ENCODE data around the gene SYNPO.

Gene SYNPO

DNA sequence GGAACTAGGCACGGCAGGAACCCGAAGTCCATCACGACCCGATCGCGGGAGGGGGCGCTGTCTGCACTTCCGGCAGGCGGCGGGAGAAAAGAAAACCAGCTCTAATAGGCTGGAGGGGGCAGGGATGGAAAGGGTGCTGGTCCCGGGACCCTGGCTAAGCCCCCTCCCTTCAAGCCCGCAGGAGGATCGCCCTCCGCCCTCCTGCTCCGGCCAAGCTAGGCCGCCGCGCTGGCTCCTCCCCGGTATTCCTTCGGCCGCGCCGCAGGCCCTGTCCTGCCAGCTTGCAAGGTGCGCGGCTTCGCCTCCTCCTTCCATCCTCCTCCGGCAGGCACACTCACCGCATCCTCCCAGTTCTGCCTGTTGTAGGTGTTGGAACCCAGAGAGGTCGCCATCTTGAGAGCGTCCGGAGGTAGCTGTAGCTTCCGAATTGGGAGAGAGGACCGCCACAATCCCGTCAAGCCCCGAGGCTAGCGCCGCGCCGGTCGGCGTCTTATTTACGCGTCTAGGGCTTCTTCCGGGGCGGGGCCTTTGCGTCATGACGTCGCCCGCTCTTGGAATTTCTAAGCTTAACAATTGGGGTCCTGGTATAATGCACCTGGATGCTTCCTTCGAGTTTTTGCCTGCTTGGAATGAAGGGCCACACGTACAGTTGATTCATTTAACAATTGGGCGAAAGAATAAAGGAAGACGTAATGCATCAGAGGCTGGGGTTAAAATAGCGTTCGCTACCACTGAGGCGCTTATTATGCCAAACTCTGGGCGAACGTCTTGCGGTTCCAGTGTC lies 60.3 kb downstream of the SYNPO start, which contains the start of gene RBM22:
Gene RBM22, minus strand, starts transcription at position 469 of the 784 bp plus-strand sequence. Its CDS starts 77 bp downstream, at position 392.
- peak; percentile 94 for DNase-seq

DNA sequence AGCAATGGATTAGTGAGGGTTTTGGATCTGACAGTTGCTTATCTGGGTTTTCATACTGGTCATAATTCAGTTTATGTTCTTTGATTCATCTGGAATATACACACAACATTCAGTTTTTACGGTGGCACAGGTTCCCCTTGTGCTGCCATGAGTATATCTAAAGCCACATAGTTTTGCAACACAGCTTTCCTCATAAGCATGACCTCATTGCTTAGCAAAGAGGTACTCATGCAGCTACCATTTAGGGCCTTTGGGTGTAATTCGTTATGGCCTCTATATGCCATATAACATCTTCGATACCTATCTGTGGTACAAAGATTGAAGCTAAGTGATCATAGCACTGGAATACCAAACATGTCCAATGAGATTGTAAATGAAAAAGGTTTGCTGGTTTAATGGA lies 63.3 kb downstream of the SYNPO start:
- DNase-seq, result no peak

DNA sequence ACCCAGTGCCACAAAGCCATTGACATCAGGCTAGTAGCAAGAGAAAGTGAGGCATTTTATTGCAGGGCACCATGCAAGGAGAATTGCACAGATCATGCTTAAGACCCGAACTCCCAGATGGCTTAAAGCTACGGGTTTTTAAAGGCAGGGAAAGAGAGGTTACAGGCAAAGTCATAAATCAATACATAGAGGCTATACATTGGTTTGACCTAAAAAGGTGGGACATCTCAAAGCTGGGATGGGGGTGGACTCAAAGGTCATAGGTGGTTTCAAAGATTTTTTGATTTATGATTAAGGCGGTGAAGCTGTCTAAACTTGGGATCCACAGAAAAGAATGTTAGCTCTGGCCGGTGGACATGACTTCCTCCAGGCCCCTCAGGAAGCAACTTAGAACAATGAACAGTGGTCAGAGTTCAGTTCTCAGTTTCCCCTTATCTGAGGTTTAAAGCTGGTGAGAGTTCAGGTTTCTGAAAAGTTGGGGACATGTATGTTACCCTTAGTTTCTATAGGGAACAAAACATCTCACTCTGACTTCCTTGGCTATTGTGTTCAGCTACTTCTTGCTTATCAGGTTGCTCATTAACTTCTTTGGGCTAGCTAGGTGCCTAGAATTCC lies 66.4 kb downstream of the SYNPO start:
- DNase-seq, result no peak
